ENCODE results near the gene SH3BGRL2.
"Not testable (repeated sequence)": the region's sequence is repeated elsewhere in the genome, so short reads cannot be mapped to it uniquely, and the experiment has no call there.

Gene SH3BGRL2

GRCh38 chr6:79614326-79615305, 16.5 kb upstream of the SH3BGRL2 start:
- DNase-seq (ENCODE audit: low read depth, low spot score) = no peak

- no peak for DNase-seq (ENCODE audit: low read depth, low spot score)
Observed at GRCh38 chr6:79617518-79617941, 13.6 kb upstream of the SH3BGRL2 start.

GRCh38 chr6:79618425-79618824, 12.7 kb upstream of the SH3BGRL2 start:
- not testable (repeated sequence) for DNase-seq (ENCODE audit: low read depth, low spot score)

GRCh38 chr6:79621579-79621978, 9.6 kb upstream of the SH3BGRL2 start:
- no peak for DNase-seq (ENCODE audit: low read depth, low spot score)

GRCh38 chr6:79622364-79622763, 8.8 kb upstream of the SH3BGRL2 start:
- DNase-seq (ENCODE audit: low read depth, low spot score) = no peak

GRCh38 chr6:79623106-79623505, 8.0 kb upstream of the SH3BGRL2 start:
- DNase-seq (ENCODE audit: low read depth, low spot score) = no peak

GRCh38 chr6:79625746-79626145, 5.4 kb upstream of the SH3BGRL2 start:
- DNase-seq (ENCODE audit: low read depth, low spot score) = no peak

GRCh38 chr6:79626811-79627210, 4.3 kb upstream of the SH3BGRL2 start:
- DNase-seq (ENCODE audit: low read depth, low spot score) = no peak

- DNase-seq (ENCODE audit: low read depth, low spot score) = no peak
Observed at GRCh38 chr6:79627422-79627821, 3.7 kb upstream of the SH3BGRL2 start.

GRCh38 chr6:79628466-79629288, 2.5 kb upstream of the SH3BGRL2 start:
- DNase-seq (ENCODE audit: low read depth, low spot score) = no peak

- DNase-seq (ENCODE audit: low read depth, low spot score) = no peak
Observed at GRCh38 chr6:79630380-79630882, 698 bp upstream of the SH3BGRL2 start.

GRCh38 chr6:79631693-79632172, 604 bp downstream of the SH3BGRL2 start:
- DNase-seq (ENCODE audit: low read depth, low spot score) = no peak

GRCh38 chr6:79632580-79632979, 1.5 kb downstream of the SH3BGRL2 start:
- DNase-seq (ENCODE audit: low read depth, low spot score) = no peak

GRCh38 chr6:79634491-79635231, 3.5 kb downstream of the SH3BGRL2 start:
- no peak for DNase-seq (ENCODE audit: low read depth, low spot score)

GRCh38 chr6:79635232-79635543, 4.1 kb downstream of the SH3BGRL2 start:
- no peak for DNase-seq (ENCODE audit: low read depth, low spot score)

- no peak for DNase-seq (ENCODE audit: low read depth, low spot score)
Observed at GRCh38 chr6:79636673-79637072, 5.5 kb downstream of the SH3BGRL2 start.

- DNase-seq (ENCODE audit: low read depth, low spot score) = no peak
Observed at GRCh38 chr6:79640146-79641111, 9.3 kb downstream of the SH3BGRL2 start.

GRCh38 chr6:79646006-79646405, 14.9 kb downstream of the SH3BGRL2 start:
- no peak for DNase-seq (ENCODE audit: low read depth, low spot score)

GRCh38 chr6:79646561-79646960, 15.4 kb downstream of the SH3BGRL2 start:
- no peak for DNase-seq (ENCODE audit: low read depth, low spot score)

GRCh38 chr6:79647741-79648140, 16.6 kb downstream of the SH3BGRL2 start:
- DNase-seq (ENCODE audit: low read depth, low spot score) = no peak

All from iPS DF 19.7 (cell line).